ENCODE results near the gene PEX11B. TPM values are rescaled to one million over a fixed set of nuclear protein-coding genes. Genes with fewer than 3 reads are reported as not detected.

Gene PEX11B
- total RNA-seq, 1 experiment from 2014 or later, result 26.5 TPM

GRCh38 chr1:145912128-145912641, 6.3 kb downstream of the PEX11B start:
- DNase-seq (ENCODE audit: extremely low read depth, low read depth), result no peak

GRCh38 chr1:145908653-145909052, 9.9 kb downstream of the PEX11B start:
- no peak for DNase-seq (ENCODE audit: extremely low read depth, low read depth)

GRCh38 chr1:145906954-145907753, 11.4 kb downstream of the PEX11B start:
- no peak for DNase-seq (ENCODE audit: extremely low read depth, low read depth)

- no peak for DNase-seq (ENCODE audit: extremely low read depth, low read depth)
Measured at GRCh38 chr1:145901312-145902021, 17.1 kb downstream of the PEX11B start.

GRCh38 chr1:145898756-145899155, 19.8 kb downstream of the PEX11B start:
- no peak for DNase-seq (ENCODE audit: extremely low read depth, low read depth)

GRCh38 chr1:145897969-145898368, 20.5 kb downstream of the PEX11B start:
- no peak for DNase-seq (ENCODE audit: extremely low read depth, low read depth)

GRCh38 chr1:145895471-145895870, 23.0 kb downstream of the PEX11B start:
- no peak for DNase-seq (ENCODE audit: extremely low read depth, low read depth)

- no peak for DNase-seq (ENCODE audit: extremely low read depth, low read depth)
Measured at GRCh38 chr1:145893306-145894055, 25.0 kb downstream of the PEX11B start.

GRCh38 chr1:145892486-145893087, 25.9 kb downstream of the PEX11B start:
- no peak for DNase-seq (ENCODE audit: extremely low read depth, low read depth)

- peak; percentile 95 for DNase-seq (ENCODE audit: extremely low read depth, low read depth)
Measured at GRCh38 chr1:145891587-145892485, 26.7 kb downstream of the PEX11B start.

- no peak for DNase-seq (ENCODE audit: extremely low read depth, low read depth)
Measured at GRCh38 chr1:145891143-145891542, 27.4 kb downstream of the PEX11B start.

GRCh38 chr1:145889722-145890121, 28.8 kb downstream of the PEX11B start:
- no peak for DNase-seq (ENCODE audit: extremely low read depth, low read depth)

GRCh38 chr1:145887631-145888030, 30.9 kb downstream of the PEX11B start:
- DNase-seq (ENCODE audit: extremely low read depth, low read depth), result no peak

- no peak for DNase-seq (ENCODE audit: extremely low read depth, low read depth)
Measured at GRCh38 chr1:145886816-145887215, 31.7 kb downstream of the PEX11B start.

GRCh38 chr1:145886390-145886789, 32.1 kb downstream of the PEX11B start:
- no peak for DNase-seq (ENCODE audit: extremely low read depth, low read depth)

GRCh38 chr1:145885738-145886287, 32.7 kb downstream of the PEX11B start, which contains the start of gene ANKRD35:
Gene ANKRD35 (minus strand): TSS chr1:145885866. CDS start chr1:145885758, 108 bp downstream.
- DNase-seq (ENCODE audit: extremely low read depth, low read depth), result peak; percentile 73

- no peak for DNase-seq (ENCODE audit: extremely low read depth, low read depth)
Measured at GRCh38 chr1:145884675-145885074, 33.8 kb downstream of the PEX11B start.

- DNase-seq (ENCODE audit: extremely low read depth, low read depth), result no peak
Measured at GRCh38 chr1:145879775-145880174, 38.7 kb downstream of the PEX11B start.

GRCh38 chr1:145878724-145879123, 39.8 kb downstream of the PEX11B start:
- DNase-seq (ENCODE audit: extremely low read depth, low read depth), result no peak
